ENCODE data around the gene ZCCHC24.

DNA sequence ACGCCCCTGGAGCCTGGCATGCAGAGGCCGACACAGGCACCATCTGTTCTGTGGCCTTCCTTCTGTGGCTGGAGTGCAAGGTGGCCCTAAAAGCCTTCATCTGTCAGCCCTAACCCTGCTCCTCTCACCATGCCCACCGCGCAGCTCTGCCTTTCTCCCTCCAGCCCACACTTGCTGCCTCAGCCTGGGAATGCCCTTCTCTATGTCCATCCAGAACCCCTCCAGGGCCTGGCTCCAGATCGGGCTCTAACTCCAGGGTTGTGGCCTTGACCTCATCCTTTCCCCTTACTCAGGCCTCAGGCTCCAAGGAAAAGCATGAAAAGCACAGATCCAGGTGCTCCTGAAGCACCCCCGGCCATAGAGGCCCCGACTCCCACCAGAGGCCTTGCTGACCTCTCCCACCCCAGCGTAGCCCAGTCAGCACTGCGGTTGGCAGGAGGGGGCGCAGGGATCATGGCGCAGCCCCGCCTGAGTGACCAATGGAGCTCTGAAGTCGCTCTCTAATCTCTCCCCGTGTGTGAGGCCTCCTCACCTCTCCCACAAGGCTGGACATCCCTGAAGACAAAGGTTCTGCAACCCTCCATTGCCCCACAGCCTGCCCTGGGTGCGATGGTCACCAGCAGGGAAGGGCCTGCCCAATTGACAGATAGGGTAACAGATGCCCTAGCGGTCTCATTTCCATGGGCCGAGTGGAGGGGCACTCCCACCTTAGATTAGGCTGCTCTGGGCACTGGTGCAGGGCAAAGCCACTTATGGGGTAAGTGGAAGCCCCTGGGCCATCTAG is 9.2 kb downstream of the ZCCHC24 start:
- TF ChIP-seq, protein P1, sequence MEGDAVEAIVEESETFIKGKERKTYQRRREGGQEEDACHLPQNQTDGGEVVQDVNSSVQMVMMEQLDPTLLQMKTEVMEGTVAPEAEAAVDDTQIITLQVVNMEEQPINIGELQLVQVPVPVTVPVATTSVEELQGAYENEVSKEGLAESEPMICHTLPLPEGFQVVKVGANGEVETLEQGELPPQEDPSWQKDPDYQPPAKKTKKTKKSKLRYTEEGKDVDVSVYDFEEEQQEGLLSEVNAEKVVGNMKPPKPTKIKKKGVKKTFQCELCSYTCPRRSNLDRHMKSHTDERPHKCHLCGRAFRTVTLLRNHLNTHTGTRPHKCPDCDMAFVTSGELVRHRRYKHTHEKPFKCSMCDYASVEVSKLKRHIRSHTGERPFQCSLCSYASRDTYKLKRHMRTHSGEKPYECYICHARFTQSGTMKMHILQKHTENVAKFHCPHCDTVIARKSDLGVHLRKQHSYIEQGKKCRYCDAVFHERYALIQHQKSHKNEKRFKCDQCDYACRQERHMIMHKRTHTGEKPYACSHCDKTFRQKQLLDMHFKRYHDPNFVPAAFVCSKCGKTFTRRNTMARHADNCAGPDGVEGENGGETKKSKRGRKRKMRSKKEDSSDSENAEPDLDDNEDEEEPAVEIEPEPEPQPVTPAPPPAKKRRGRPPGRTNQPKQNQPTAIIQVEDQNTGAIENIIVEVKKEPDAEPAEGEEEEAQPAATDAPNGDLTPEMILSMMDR (IDR thresholded peaks at IDR 0.05), result no peak
- TF ChIP-seq EZH2phosphoT487 (IDR thresholded peaks at IDR 0.05), result no peak
